ENCODE results near the gene HK2. TPM values are rescaled to one million over a fixed set of nuclear protein-coding genes. Genes with fewer than 3 reads are reported as not detected.

The HK2 gene
- total and polyA plus RNA-seq, 2 donors (not counting 3 experiments of a cell fraction or from before 2014, with no cell fraction given), result 3.4 to 13.0 TPM

GRCh38 chr2:74828543-74828942 lies 5.4 kb upstream of the HK2 start:
- intact Hi-C loops (cut with micrococcal nuclease) (no loop called here), dilution Hi-C loops (cut with MboI; ENCODE audit: extremely low pct_ligation_motif_present, low sequenced_read_pairs) (no loop called here)
- H3K9ac ChIP-seq (replicated peaks; ENCODE audit: extremely low read depth, insufficient read depth, low read length), result no peak overlapping the region
- no peak overlapping the region for H2AFZ ChIP-seq (ENCODE audit: low read depth, low read length)
- no peaks in the 10 kb centered on the region for H3K9me3 ChIP-seq (replicated peaks; ENCODE audit: control insufficient read depth, insufficient read depth, low read length)
- H3K4me1 ChIP-seq (ENCODE audit: control insufficient read depth, extremely low read depth, insufficient read depth, low read length), result peaks cover 2% of the 10 kb centered on the region
- H3K4me3 ChIP-seq (replicated peaks in 1 of 3; ENCODE audit: insufficient read depth in 1 of 3, low read depth in 1 of 3, low read length in 3 of 3), result no peak overlapping the region
- H3K4me2 ChIP-seq (ENCODE audit: insufficient read depth, low read length), result no peak overlapping the region
- peaks cover 6 to 9% of the 10 kb centered on the region in 2 experiments for H3K27me3 ChIP-seq (ENCODE audit: control insufficient read depth in 2 of 2, insufficient read depth in 2 of 2, low read length in 2 of 2)
- no peaks in the 10 kb centered on the region for H3K9me1 ChIP-seq (replicated peaks; ENCODE audit: control insufficient read depth, extremely low read depth, insufficient read depth, low read length)
- H3K79me2 ChIP-seq (ENCODE audit: control insufficient read depth, insufficient read depth, low read length), result no peaks in the 10 kb centered on the region
- H3K27ac ChIP-seq (ENCODE audit: insufficient read depth, low read depth, low read length), result no peak overlapping the region
- TF ChIP-seq GATA2 (IDR thresholded peaks at IDR 0.05; ENCODE audit: insufficient read depth, insufficient read length, low read depth, low read length), result no peak
- TF ChIP-seq JUN (IDR thresholded peaks at IDR 0.05; ENCODE audit: borderline replicate concordance, insufficient read depth, insufficient read length, low read depth), result no peak
- TF ChIP-seq CTCF (IDR thresholded peaks at IDR 0.05; ENCODE audit: extremely low read depth in 1 of 2, insufficient read depth in 1 of 2, low read depth in 1 of 2, low read length in 2 of 2), result no peak
- no peak for TF ChIP-seq POLR2A (IDR thresholded peaks at IDR 0.05; ENCODE audit: low read depth, low read length)
- TF ChIP-seq FOS (IDR thresholded peaks at IDR 0.05; ENCODE audit: borderline replicate concordance, insufficient read depth, low read length), result no peak
- FAIRE-seq (no peak), DNase-seq (ENCODE audit: low read depth, low spot score) (no peak)
- POLR2A ChIA-PET, result no interaction called here
- no peaks in the 10 kb centered on the region for H4K20me1 ChIP-seq (replicated peaks; ENCODE audit: control insufficient read depth, extremely low read depth, insufficient read depth, low read length)
- BruUV-seq (replicated peaks), result no TSS peak
- no peaks in the 10 kb centered on the region for H3K36me3 ChIP-seq (ENCODE audit: control insufficient read depth in 2 of 2, extremely low read depth in 1 of 2, insufficient read depth in 2 of 2, low read length in 2 of 2)
- CTCF ChIA-PET, result interaction anchor here (1.1 kb wide), 1 partner anchor 9 kb away, joined by 3 read pairs; no protein-coding TSS in a partner anchor
